ENCODE data around the gene FREM2. TPM values are rescaled to one million over a fixed set of nuclear protein-coding genes. Genes with fewer than 3 reads are reported as not detected.

The FREM2 gene
- total and polyA plus RNA-seq, 2 donors (not counting 3 experiments of a cell fraction or from before 2014, with no cell fraction given): under 0.01 TPM; not detected in 1

DNA sequence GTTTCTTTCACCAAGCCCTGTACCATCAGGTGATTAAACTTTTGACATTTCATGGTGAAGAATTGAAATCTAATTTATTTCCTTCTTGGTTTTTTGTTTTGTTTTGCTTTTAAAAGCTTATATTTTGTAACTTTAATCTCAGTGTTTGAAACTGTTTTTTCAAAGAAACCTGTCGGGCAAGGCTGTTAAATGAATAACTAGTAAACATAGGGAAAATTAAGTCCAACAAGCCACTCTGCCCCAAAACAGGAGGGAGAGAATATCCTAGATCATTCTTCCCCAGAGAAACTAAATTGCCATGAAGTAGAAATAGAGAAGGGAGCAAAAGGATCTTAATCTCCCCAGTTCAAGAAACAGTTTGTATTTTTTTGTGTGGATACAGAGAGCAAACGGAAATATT is 98.2 kb downstream of the FREM2 start:
- no TSS peak for BruUV-seq (replicated peaks)
- CTCF ChIA-PET: interaction anchor here (1.6 kb wide), 1 partner anchor 21 kb away, joined by 5 read pairs; no protein-coding TSS in a partner anchor
- no peaks in the 10 kb centered on the region for H3K27me3 ChIP-seq (ENCODE audit: control insufficient read depth in 2 of 2, insufficient read depth in 2 of 2, low read length in 2 of 2)

More for the DNA sequence above, 98.2 kb downstream of the FREM2 start:
- intact Hi-C loops (cut with micrococcal nuclease): no loop called here
- H3K36me3 ChIP-seq (ENCODE audit: control insufficient read depth in 2 of 2, extremely low read depth in 1 of 2, insufficient read depth in 2 of 2, low read length in 2 of 2): no peaks in the 10 kb centered on the region
- no peak overlapping the region for H3K4me2 ChIP-seq (ENCODE audit: insufficient read depth, low read length)
- H3K79me2 ChIP-seq (ENCODE audit: control insufficient read depth, insufficient read depth, low read length): no peaks in the 10 kb centered on the region
- no peak overlapping the region for H3K9ac ChIP-seq (replicated peaks; ENCODE audit: extremely low read depth, insufficient read depth, low read length)
- no peak for DNase-seq (ENCODE audit: low read depth, low spot score)
- H2AFZ ChIP-seq (ENCODE audit: low read depth, low read length): no peak overlapping the region
- POLR2A ChIA-PET: no interaction called here
- no peaks in the 10 kb centered on the region for H4K20me1 ChIP-seq (replicated peaks; ENCODE audit: control insufficient read depth, extremely low read depth, insufficient read depth, low read length)
- TF ChIP-seq MYC (IDR thresholded peaks at IDR 0.05; ENCODE audit: low read depth, low read length) (no peak), FOS (IDR thresholded peaks at IDR 0.05; ENCODE audit: borderline replicate concordance, insufficient read depth, low read length) (no peak), POLR2A (IDR thresholded peaks at IDR 0.05; ENCODE audit: low read depth, low read length) (no peak), POLR2AphosphoS5 (IDR thresholded peaks at IDR 0.05; ENCODE audit: insufficient read depth, low read depth, low read length) (no peak), EZH2 (IDR thresholded peaks at IDR 0.05; ENCODE audit: borderline replicate concordance, low read depth, low read length, severe bottlenecking) (no peak), JUN (IDR thresholded peaks at IDR 0.05; ENCODE audit: borderline replicate concordance, insufficient read depth, insufficient read length, low read depth) (no peak), GATA2 (IDR thresholded peaks at IDR 0.05; ENCODE audit: insufficient read depth, insufficient read length, low read depth, low read length) (no peak)
- TF ChIP-seq, protein P1, sequence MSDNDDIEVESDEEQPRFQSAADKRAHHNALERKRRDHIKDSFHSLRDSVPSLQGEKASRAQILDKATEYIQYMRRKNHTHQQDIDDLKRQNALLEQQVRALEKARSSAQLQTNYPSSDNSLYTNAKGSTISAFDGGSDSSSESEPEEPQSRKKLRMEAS (IDR thresholded peaks at IDR 0.05; ENCODE audit: insufficient read depth, insufficient read length): no peak
- TF ChIP-seq, protein P2, sequence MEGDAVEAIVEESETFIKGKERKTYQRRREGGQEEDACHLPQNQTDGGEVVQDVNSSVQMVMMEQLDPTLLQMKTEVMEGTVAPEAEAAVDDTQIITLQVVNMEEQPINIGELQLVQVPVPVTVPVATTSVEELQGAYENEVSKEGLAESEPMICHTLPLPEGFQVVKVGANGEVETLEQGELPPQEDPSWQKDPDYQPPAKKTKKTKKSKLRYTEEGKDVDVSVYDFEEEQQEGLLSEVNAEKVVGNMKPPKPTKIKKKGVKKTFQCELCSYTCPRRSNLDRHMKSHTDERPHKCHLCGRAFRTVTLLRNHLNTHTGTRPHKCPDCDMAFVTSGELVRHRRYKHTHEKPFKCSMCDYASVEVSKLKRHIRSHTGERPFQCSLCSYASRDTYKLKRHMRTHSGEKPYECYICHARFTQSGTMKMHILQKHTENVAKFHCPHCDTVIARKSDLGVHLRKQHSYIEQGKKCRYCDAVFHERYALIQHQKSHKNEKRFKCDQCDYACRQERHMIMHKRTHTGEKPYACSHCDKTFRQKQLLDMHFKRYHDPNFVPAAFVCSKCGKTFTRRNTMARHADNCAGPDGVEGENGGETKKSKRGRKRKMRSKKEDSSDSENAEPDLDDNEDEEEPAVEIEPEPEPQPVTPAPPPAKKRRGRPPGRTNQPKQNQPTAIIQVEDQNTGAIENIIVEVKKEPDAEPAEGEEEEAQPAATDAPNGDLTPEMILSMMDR (IDR thresholded peaks at IDR 0.05; ENCODE audit: extremely low read depth in 1 of 2, insufficient read depth in 1 of 2, low read depth in 1 of 2, low read length in 2 of 2): no peak
- dilution Hi-C loops (cut with MboI; ENCODE audit: extremely low pct_ligation_motif_present, low sequenced_read_pairs): no loop called here
- H3K4me1 ChIP-seq (ENCODE audit: control insufficient read depth, extremely low read depth, insufficient read depth, low read length): no peaks in the 10 kb centered on the region
- no peak overlapping the region for H3K27ac ChIP-seq (ENCODE audit: insufficient read depth, low read depth, low read length)
- no peak for FAIRE-seq
- no peaks in the 10 kb centered on the region for H3K9me1 ChIP-seq (replicated peaks; ENCODE audit: control insufficient read depth, extremely low read depth, insufficient read depth, low read length)
- H3K9me3 ChIP-seq (replicated peaks; ENCODE audit: control insufficient read depth, insufficient read depth, low read length): no peaks in the 10 kb centered on the region
- no peak overlapping the region for H3K4me3 ChIP-seq (replicated peaks in 1 of 3; ENCODE audit: insufficient read depth in 1 of 3, low read depth in 1 of 3, low read length in 3 of 3)

Data from endothelial cell of umbilical vein (primary cell).